Activated B cell treated with CpG ODN at 0.5 μM for 24 hours (primary cell): ENCODE data around the gene RNF151. TPM values are rescaled to one million over a fixed set of nuclear protein-coding genes. Genes with fewer than 3 reads are reported as not detected.
"Not testable (repeated sequence)": the region's sequence is repeated elsewhere in the genome, so short reads cannot be mapped to it uniquely, and the experiment has no call there.

Experiments
- ATAC-seq: fragments of 200-7000 bp; cut with Tn5 transposase; one replicate; pipeline ENCODE4 v1.10.0; 2021; ENCODE audit warnings: low read depth, mild to moderate bottlenecking, moderate library complexity
- CTCF ChIA-PET: fragments of 350-600 bp; sonication (Branson Sonifier 250); formaldehyde crosslinking; loops from one replicate; lab custom pipeline; 2021; ENCODE audit warnings: antibody characterized with exemption; lab: Charles Lee
- POLR2A ChIA-PET: fragments of 350-600 bp; sonication (Branson Sonifier 250); formaldehyde crosslinking; loops from one replicate; lab custom pipeline; 2021; ENCODE audit warnings: antibody characterized with exemption; lab: Charles Lee
- DNase-seq: peaks from one replicate; pipeline ENCODE4 v3.0.0; 2022
- H3K27ac Mint-ChIP-seq: one replicate; pipeline ENCODE4 v1.8.0; 2020; ENCODE audit warnings: mixed read lengths
- H3K27me3 Mint-ChIP-seq: one replicate; pipeline ENCODE4 v1.8.0; 2021; ENCODE audit warnings: mixed read lengths
- H3K36me3 Mint-ChIP-seq: one replicate; pipeline ENCODE4 v1.8.0; 2021; ENCODE audit warnings: low read depth, mixed read lengths
- H3K4me1 Mint-ChIP-seq: one replicate; pipeline ENCODE4 v1.8.0; 2021; ENCODE audit warnings: mixed read lengths
- H3K4me3 Mint-ChIP-seq: one replicate; pipeline ENCODE4 v1.8.0; 2020; ENCODE audit warnings: mild to moderate bottlenecking, mixed read lengths
- H3K9me3 Mint-ChIP-seq: one replicate; pipeline ENCODE4 v1.8.0; 2020; ENCODE audit warnings: mixed read lengths
- intact Hi-C: fragments of 100-400 bp; cut with micrococcal nuclease; formaldehyde crosslinking; loops from one replicate; pipeline ENCODE4 v1.15.1; 2024
- total RNA-seq: library from RNA; stranded (reverse); gene quantifications from 2 replicates; pipeline ENCODE4 v1.2.3, GENCODE V29; 2022
- TF ChIP-seq, protein P1 (sequence below): fragments of 200-600 bp; IDR thresholded peaks from one replicate; pipeline ENCODE4 v1.8.0; 2022; ENCODE audit warnings: antibody characterized with exemption, mild to moderate bottlenecking

The RNF151 gene
- total RNA-seq, 1 donor from 2014 or later: not detected

DNA sequence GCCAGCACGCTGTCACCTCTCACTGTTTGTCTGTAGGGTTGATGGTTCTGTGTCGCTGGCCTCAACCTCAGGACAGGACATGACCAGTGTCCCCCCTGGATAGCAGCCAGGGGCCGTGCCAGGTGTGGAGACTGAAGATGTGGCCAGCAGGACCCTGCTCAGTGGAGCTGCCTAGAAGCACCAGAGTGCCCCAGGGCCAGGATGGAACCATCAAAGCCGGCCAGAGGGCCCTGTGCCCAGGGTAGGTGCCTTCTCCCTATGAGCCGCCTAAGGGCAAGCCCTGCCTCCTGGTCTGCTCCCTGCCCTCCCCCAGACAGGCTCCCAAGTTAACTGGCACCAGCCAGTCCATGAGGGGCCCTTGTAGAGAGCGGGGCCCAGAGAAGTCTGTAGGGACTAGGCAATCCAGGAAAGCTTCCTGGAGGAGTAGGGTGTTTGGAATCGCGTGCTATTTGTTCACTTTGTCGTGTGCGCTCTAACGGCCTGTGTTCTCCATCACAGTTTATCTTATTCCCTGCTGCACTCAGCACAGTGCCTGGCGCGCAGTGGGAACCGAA lies 7.9 kb upstream of the RNF151 start:
- Mint-ChIP-seq H3K9me3 (no peaks in the 10 kb centered on the region), H3K4me1 (peaks cover 44% of the 10 kb centered on the region), H3K36me3 (peaks cover 35% of the 10 kb centered on the region), H3K4me3 (peak overlapping the region; percentile 67), H3K27me3 (no peaks in the 10 kb centered on the region), H3K27ac (no peak overlapping the region)
- intact Hi-C loops: loop anchor here (1.0 kb wide), 3 partner anchors 15 to 182 kb away; partner anchors contain the start of genes MSRB1, NTHL1 and TSC2
- POLR2A ChIA-PET: interaction anchor here (2.3 to 9.7 kb wide), 4 partner anchors 13 to 196 kb away, joined by 13 to 351 read pairs (median 38); partner anchors contain the start of genes GFER, MSRB1, NOXO1 and SYNGR3
- TF ChIP-seq, protein P1, sequence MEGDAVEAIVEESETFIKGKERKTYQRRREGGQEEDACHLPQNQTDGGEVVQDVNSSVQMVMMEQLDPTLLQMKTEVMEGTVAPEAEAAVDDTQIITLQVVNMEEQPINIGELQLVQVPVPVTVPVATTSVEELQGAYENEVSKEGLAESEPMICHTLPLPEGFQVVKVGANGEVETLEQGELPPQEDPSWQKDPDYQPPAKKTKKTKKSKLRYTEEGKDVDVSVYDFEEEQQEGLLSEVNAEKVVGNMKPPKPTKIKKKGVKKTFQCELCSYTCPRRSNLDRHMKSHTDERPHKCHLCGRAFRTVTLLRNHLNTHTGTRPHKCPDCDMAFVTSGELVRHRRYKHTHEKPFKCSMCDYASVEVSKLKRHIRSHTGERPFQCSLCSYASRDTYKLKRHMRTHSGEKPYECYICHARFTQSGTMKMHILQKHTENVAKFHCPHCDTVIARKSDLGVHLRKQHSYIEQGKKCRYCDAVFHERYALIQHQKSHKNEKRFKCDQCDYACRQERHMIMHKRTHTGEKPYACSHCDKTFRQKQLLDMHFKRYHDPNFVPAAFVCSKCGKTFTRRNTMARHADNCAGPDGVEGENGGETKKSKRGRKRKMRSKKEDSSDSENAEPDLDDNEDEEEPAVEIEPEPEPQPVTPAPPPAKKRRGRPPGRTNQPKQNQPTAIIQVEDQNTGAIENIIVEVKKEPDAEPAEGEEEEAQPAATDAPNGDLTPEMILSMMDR: no peak
- DNase-seq (no peak), ATAC-seq (peak; percentile 1)
- CTCF ChIA-PET: no interaction called here

DNA sequence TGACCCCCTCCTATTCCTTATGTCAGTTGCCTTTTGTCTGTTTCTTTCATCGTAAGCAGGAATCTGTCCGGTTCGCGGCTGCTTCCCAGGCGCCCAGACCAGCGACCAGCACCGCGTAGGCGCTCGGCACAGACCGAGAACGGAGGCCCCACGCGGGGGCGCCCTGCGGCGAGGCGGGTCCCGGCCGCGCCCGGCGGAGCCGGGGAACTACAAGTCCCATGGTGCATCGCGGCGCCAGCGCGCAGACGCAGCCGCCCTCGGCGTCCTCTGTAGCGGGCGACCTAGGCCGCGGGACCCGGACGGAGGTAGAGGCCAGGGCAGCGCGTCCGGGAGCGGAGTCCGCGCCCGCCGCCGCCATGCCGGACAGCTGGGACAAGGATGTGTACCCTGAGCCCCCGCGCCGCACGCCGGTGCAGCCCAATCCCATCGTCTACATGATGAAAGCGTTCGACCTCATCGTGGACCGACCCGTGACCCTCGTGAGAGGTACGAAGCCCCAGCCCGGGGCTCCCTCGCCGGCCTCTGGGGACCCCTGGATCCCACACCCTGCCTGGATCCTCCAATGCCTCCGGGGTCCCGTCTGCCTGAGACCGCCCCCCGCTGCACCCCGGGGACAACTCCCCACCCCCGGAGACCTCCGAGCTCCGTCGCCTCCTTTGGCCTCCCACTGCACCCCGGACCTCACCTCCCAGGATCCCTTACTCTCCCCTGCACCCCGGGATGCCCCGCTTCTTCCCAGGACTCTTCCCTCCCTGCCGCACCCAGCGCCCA lies 7.2 kb upstream of the RNF151 start, which contains the start of gene NDUFB10:
TSS of gene NDUFB10 (plus strand) at position 270 of the 771 bp plus-strand sequence. CDS start at position 357, 87 bp downstream.
- intact Hi-C loops: loop anchor here (1.0 to 10.0 kb wide), 5 partner anchors 16 to 1195 kb away; partner anchors contain the start of genes MSRB1, NTHL1, RNPS1 and TSC2
- ChIA-PET CTCF (no interaction called here), POLR2A (interaction anchor here (0.9 to 9.7 kb wide), 7 partner anchors 12 to 908 kb away, joined by 3 to 351 read pairs (median 13); partner anchors contain the start of genes GFER, MSRB1, NOXO1 and SYNGR3)
- Mint-ChIP-seq H3K4me1 (peaks cover 49% of the 10 kb centered on the region), H3K27me3 (no peaks in the 10 kb centered on the region), H3K27ac (peak within 1 kb of the TSS; percentile 86), H3K36me3 (peaks cover 40% of the 10 kb centered on the region), H3K4me3 (peak within 1 kb of the TSS; percentile 91), H3K9me3 (no peaks in the 10 kb centered on the region)
- DNase-seq: peak; percentile 96
- TF ChIP-seq, protein P1: no peak
- ATAC-seq: peak; percentile 86

DNA sequence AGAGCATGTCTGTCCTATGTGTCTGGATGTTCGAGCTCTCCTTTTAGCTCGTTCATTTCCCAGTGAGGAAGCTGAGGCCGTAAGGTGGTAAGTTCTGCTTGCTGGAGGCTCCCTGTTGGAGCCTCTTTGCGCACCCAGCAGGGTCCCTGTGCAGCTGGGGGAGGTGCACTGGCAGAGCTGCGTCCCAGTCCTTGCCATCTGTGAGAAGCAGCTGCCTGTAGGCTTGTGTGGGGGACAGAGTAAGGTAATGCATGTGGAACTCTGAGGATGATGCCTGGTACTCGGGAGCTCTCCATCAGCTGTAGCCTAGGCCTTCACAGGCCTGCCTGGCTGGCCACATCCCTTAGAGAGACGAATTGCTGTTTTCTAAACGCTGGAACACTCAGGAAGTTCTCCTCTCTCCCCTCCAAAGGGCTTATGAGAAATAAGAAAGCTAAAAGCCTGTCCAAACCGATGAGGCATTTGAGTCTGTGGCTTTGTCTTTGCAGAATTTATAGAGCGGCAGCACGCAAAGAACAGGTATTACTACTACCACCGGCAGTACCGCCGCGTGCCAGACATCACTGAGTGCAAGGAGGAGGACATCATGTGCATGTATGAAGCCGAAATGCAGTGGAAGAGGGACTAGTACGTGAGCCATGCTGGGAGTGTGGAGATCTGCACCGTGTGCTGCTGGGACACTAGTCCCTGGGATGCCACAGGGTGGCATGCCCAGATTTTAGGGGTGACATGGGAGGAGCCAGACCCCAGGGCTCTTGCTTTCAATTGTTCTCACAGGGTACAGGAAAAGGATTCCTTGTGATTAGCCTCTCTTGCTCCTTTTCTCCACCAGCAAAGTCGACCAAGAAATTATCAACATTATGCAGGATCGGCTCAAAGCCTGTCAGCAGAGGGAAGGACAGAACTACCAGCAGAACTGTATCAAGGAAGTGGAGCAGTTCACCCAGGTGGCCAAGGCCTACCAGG lies 5.7 kb upstream of the RNF151 start:
- Mint-ChIP-seq H3K27me3 (no peaks in the 10 kb centered on the region), H3K27ac (peak overlapping the region; percentile 86), H3K36me3 (peaks cover 45% of the 10 kb centered on the region), H3K4me1 (peaks cover 55% of the 10 kb centered on the region), H3K4me3 (peak overlapping the region; percentile 91), H3K9me3 (no peaks in the 10 kb centered on the region)
- CTCF ChIA-PET: no interaction called here
- TF ChIP-seq, protein P1: no peak
- ATAC-seq (no peak), DNase-seq (peak; percentile 25)
- POLR2A ChIA-PET: interaction anchor here (0.5 to 9.7 kb wide), 13 partner anchors 8 to 1198 kb away, joined by 3 to 351 read pairs (median 5); partner anchors contain the start of genes ECI1, GFER, MSRB1 and NOXO1
- intact Hi-C loops: loop anchor here (5.0 to 10.0 kb wide), 2 partner anchors 306 to 1194 kb away; partner anchors contain the start of gene RNPS1

DNA sequence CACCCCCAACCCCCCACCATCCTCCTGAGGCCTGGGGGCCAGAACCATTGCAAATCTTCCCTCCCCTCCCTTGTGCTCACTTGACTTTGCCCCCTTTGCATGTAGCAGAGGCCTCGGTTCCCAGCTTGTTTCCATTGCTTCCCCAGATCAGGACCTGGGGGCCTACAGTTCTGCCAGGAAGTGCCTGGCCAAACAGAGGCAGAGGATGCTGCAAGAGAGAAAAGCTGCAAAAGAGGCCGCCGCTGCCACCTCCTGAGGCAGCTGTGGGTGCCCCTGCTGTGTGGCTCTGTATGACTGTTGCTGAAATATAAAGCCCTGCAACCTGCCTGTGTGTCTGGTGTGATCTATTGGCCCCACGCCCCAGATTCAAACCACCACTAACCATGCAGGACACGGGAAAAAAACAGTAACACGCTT lies 5.0 kb upstream of the RNF151 start:
- POLR2A ChIA-PET: interaction anchor here (0.6 to 9.7 kb wide), 6 partner anchors 10 to 1560 kb away, joined by 3 to 351 read pairs (median 4); partner anchors contain the start of genes DECR2, GFER, MSRB1 and NOXO1
- CTCF ChIA-PET: no interaction called here
- Mint-ChIP-seq H3K4me1 (peaks cover 55% of the 10 kb centered on the region), H3K36me3 (peaks cover 45% of the 10 kb centered on the region), H3K4me3 (peak overlapping the region; percentile 48), H3K27ac (no peak overlapping the region), H3K9me3 (no peaks in the 10 kb centered on the region), H3K27me3 (no peaks in the 10 kb centered on the region)
- intact Hi-C loops: loop anchor here (5.0 to 10.0 kb wide), 2 partner anchors 306 to 1193 kb away; partner anchors contain the start of gene RNPS1
- TF ChIP-seq, protein P1: no peak
- DNase-seq (no peak), ATAC-seq (no peak)

DNA sequence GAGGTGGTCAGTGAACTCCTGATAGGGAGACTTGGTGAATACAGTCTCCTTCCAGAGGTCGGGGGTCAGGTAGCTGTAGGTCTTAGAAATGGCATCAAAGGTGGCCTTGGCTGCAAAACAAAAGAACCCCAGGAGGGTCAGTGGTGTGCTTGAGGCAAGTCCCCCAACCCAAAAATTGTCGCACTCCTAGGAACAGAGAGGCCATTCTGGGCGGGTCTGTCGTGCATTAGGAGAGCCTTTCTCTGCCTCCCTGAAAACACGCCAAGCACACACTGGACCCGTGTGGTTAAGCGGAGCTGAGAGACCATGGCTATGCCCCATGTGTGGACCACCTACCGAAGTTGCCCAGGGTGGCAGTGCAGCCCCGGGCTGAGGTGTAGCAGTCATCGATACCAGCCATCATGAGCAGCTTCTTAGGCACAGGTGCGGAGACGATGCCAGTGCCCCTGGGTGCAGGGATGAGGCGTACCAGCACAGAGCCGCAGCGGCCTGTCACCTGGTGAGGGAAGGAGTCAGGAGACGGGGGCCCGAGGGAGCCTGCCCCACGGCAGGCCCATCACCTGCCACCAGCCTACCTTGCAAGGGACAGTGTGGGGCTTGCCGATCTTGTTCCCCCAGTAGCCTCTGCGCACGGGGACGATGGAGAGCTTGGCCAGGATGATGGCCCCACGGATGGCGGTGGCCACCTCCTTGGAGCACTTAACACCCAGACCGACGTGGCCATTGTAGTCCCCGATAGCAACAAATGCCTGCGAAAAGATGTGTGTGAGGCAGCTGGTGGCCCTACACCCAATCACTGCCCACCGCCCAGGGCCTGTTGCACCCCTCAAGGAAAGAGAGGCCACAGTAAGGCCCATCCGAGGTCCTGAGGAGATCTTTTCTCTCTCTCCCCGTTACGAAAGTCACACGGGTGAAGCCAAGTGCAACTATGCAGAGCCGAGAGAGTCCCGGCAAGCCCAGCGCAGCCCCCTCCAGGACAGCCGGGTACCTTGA lies 4.2 kb upstream of the RNF151 start:
- peaks cover 55% of the 10 kb centered on the region for H3K4me1 Mint-ChIP-seq
- peak overlapping the region; percentile 92 for H3K4me3 Mint-ChIP-seq
- H3K27me3 Mint-ChIP-seq, H3K9me3 Mint-ChIP-seq, DNase-seq, CTCF ChIA-PET, ATAC-seq: not testable (repeated sequence)
- intact Hi-C loops: loop anchor here (5.0 to 10.0 kb wide), 2 partner anchors 305 to 1192 kb away; partner anchors contain the start of gene RNPS1
- POLR2A ChIA-PET: interaction anchor here (0.6 to 9.7 kb wide), 6 partner anchors 9 to 1561 kb away, joined by 3 to 351 read pairs (median 4); partner anchors contain the start of genes DECR2, GFER, MSRB1 and NOXO1
- H3K27ac Mint-ChIP-seq: peak overlapping the region; percentile 90
- peaks cover 45% of the 10 kb centered on the region for H3K36me3 Mint-ChIP-seq
